Melanocyte of skin (primary cell): ENCODE data around the gene CPSF7. TPM values are rescaled to one million over a fixed set of nuclear protein-coding genes. Genes with fewer than 3 reads are reported as not detected.

ENCODE experiments used
- small RNA-seq, 2 donors: library from RNA; depleted of rRNA; stranded (forward); fragments of <200 nt; gene quantifications; one replicate each; pipeline ENCODE3, GENCODE V24; 2012
- total RNA-seq, 2 donors: library from RNA; depleted of rRNA; stranded (reverse); fragments of >200 nt; gene quantifications; 2 replicates each; pipeline ENCODE4 v1.2.3, GENCODE V29; 2012

CPSF7 gene
- 10 to 100 TPM; 25.5 to 29.6 TPM for total RNA-seq

GRCh38 chr11:61429691-61430582 lies at the start of gene CPSF7, which contains the start of gene SDHAF2:
Gene CPSF7, minus strand, starts transcription at chr11:61429975. Its CDS starts 740 bp downstream, at chr11:61429235.
Gene SDHAF2, plus strand, starts transcription at chr11:61430124. Its CDS starts 23 bp downstream, at chr11:61430147.

GRCh38 chr11:61361741-61362541 lies 67.8 kb downstream of the CPSF7 start, which contains the start of the genes CYB561A3 and TMEM138:
Gene CYB561A3, minus strand, starts transcription at chr11:61361882. Its CDS starts 5,169 bp downstream, at chr11:61356713.
Gene TMEM138, plus strand, starts transcription at chr11:61362374. Its CDS starts 2,017 bp downstream, at chr11:61364391.

Small RNA genes within 50 kb of the gene (small RNA-seq; reads per million reads assigned to genes)
- 0 reads per million in 2 donors for gene RN7SL23P

Other genes with a start within 250 kb of the CPSF7 start
- not detected for gene PGA3, start 226.5 kb downstream of the CPSF7 start, total RNA-seq
- gene PGA4, start 207.6 kb downstream of the CPSF7 start, total RNA-seq = not detected
- gene PGA5, start 188.8 kb downstream of the CPSF7 start, total RNA-seq = not detected
- gene VWCE, start 134.7 kb downstream of the CPSF7 start, total RNA-seq = under 1 TPM; 0.33 to 0.69 TPM
- gene DDB1, start 96.9 kb downstream of the CPSF7 start, total RNA-seq = 100 to 1,000 TPM; 208 to 223 TPM
- gene TKFC, start 96.7 kb downstream of the CPSF7 start, total RNA-seq = 10 to 100 TPM; 12.3 to 13.1 TPM
- gene CYB561A3, start 68.1 kb downstream of the CPSF7 start, total RNA-seq = 100 to 1,000 TPM; 198 to 918 TPM
- 100 to 1,000 TPM; 127 to 164 TPM for gene TMEM138, start 67.6 kb downstream of the CPSF7 start, total RNA-seq
- 1 to 10 TPM; 3.1 to 5.0 TPM for gene TMEM216, start 37.4 kb downstream of the CPSF7 start, total RNA-seq
- 10 to 100 TPM; 36.5 to 40.6 TPM for gene SDHAF2, start 149 bp upstream of the CPSF7 start, total RNA-seq
- gene LRRC10B, start 78.8 kb upstream of the CPSF7 start, total RNA-seq = under 1 TPM; under 0.01 to 0.33 TPM
- under 1 TPM; under 0.01 to 0.67 TPM for gene SYT7, start 151.1 kb upstream of the CPSF7 start, total RNA-seq